ENCODE measurements around the gene RHCG. TPM values are rescaled to one million over a fixed set of nuclear protein-coding genes. Genes with fewer than 3 reads are reported as not detected.

The RHCG gene
- polyA plus RNA-seq, 1 of the 3 experiments (the other 2 are of a cell fraction), result not detected

- H3K27me3 ChIP-seq (ENCODE audit: insufficient read depth), result no peaks in the 10 kb centered on the region
- ChIA-PET CTCF (interaction anchor here (1.0 to 18.5 kb wide), 5 partner anchors 8 to 84 kb away, joined by 3 to 446 read pairs (median 51); no protein-coding TSS in a partner anchor), POLR2A (no interaction called here)
- no peak overlapping the region for H2AFZ ChIP-seq (ENCODE audit: low read depth)
- no peak for DNase-seq
- H3K9me2 ChIP-seq, result no peaks in the 10 kb centered on the region
- H3K4me3 ChIP-seq (ENCODE audit: low read depth in 2 of 2, low read length in 1 of 2), result no peak overlapping the region
- no peaks in the 10 kb centered on the region for H3K9me3 ChIP-seq
- no peak overlapping the region for H3K9ac ChIP-seq
- no peaks in the 10 kb centered on the region for H3K36me3 ChIP-seq (replicated peaks in 1 of 2; ENCODE audit: control insufficient read depth in 1 of 2, insufficient read depth in 2 of 2, low read length in 1 of 2)
- H4K20me1 ChIP-seq (ENCODE audit: insufficient read depth), result no peaks in the 10 kb centered on the region
- H3K27ac ChIP-seq (ENCODE audit: low read depth in 2 of 2, low read length in 1 of 2), result no peak overlapping the region
- 86% methylated on average over 9 of the region's 9 CpGs for WGBS (ENCODE audit: low lambda C conversion rate)
- no peaks in the 10 kb centered on the region for H3F3A ChIP-seq (replicated peaks; ENCODE audit: insufficient read depth)
- no peaks in the 10 kb centered on the region for H3K79me2 ChIP-seq (ENCODE audit: insufficient read depth)
- no peak overlapping the region for H3K4me2 ChIP-seq
- TF ChIP-seq ELF1 (IDR thresholded peaks at IDR 0.05) (no peak), TCF12 (IDR thresholded peaks at IDR 0.05) (no peak), YY1 (IDR thresholded peaks at IDR 0.05; ENCODE audit: low read depth) (no peak), PBX3 (IDR thresholded peaks at IDR 0.05) (no peak), IRF3 (IDR thresholded peaks at IDR 0.05; ENCODE audit: low read depth, low read length) (no peak), GATA2 (CRISPR knock-in tag; IDR thresholded peaks at IDR 0.05) (no peak), TEAD4 (IDR thresholded peaks at IDR 0.05; ENCODE audit: borderline replicate concordance, insufficient read depth) (no peak), NFIC (IDR thresholded peaks at IDR 0.05; ENCODE audit: borderline replicate concordance) (no peak), MXI1 (IDR thresholded peaks at IDR 0.05; ENCODE audit: low read depth, low read length) (no peak), TAF1 (IDR thresholded peaks at IDR 0.05; ENCODE audit: borderline replicate concordance, low read depth, low read length) (no peak), RFX5 (IDR thresholded peaks at IDR 0.05; ENCODE audit: low read length) (no peak), FOSL2 (IDR thresholded peaks at IDR 0.05; ENCODE audit: borderline replicate concordance, low read depth) (no peak)
- peaks cover 0 to 26% of the 10 kb centered on the region in 2 experiments; a peak in 1 of 4 replicates for H3K4me1 ChIP-seq (ENCODE audit: control insufficient read depth in 1 of 2, insufficient read depth in 2 of 2, low read depth in 1 of 2, low read length in 1 of 2)
Observed at GRCh38 chr15:89439764-89440163, 56.6 kb downstream of the RHCG start.

GRCh38 chr15:89436560-89437311 lies 59.6 kb downstream of the RHCG start:
- no peak overlapping the region for H3K4me3 ChIP-seq (ENCODE audit: low read depth in 2 of 2, low read length in 1 of 2)
- no peaks in the 10 kb centered on the region for H3K79me2 ChIP-seq (ENCODE audit: insufficient read depth)
- ChIA-PET POLR2A (no interaction called here), CTCF (interaction anchor here (1.0 to 18.5 kb wide), 6 partner anchors 10 to 81 kb away, joined by 3 to 446 read pairs (median 4); no protein-coding TSS in a partner anchor)
- WGBS (ENCODE audit: low lambda C conversion rate), result 49% methylated on average over 4 of the region's 7 CpGs
- no peaks in the 10 kb centered on the region for H3K36me3 ChIP-seq (replicated peaks in 1 of 2; ENCODE audit: control insufficient read depth in 1 of 2, insufficient read depth in 2 of 2, low read length in 1 of 2)
- no peaks in the 10 kb centered on the region for H4K20me1 ChIP-seq (ENCODE audit: insufficient read depth)
- H3K9me2 ChIP-seq, result no peaks in the 10 kb centered on the region
- no peaks in the 10 kb centered on the region for H3F3A ChIP-seq (replicated peaks; ENCODE audit: insufficient read depth)
- peaks cover 0 to 5% of the 10 kb centered on the region in 2 experiments; a peak in 1 of 4 replicates for H3K4me1 ChIP-seq (ENCODE audit: control insufficient read depth in 1 of 2, insufficient read depth in 2 of 2, low read depth in 1 of 2, low read length in 1 of 2)
- no peak overlapping the region for H3K9ac ChIP-seq
- H3K27me3 ChIP-seq (ENCODE audit: insufficient read depth), result no peaks in the 10 kb centered on the region
- H2AFZ ChIP-seq (ENCODE audit: low read depth), result no peak overlapping the region
- no peaks in the 10 kb centered on the region for H3K9me3 ChIP-seq
- TF ChIP-seq EZH2phosphoT487 (IDR thresholded peaks at IDR 0.05; ENCODE audit: borderline replicate concordance, low read depth) (no peak), RFX5 (IDR thresholded peaks at IDR 0.05; ENCODE audit: low read length) (no peak), SIN3A (IDR thresholded peaks at IDR 0.05; ENCODE audit: borderline replicate concordance, low read depth, low read length) (no peak), JUND (IDR thresholded peaks at IDR 0.05) (no peak), NFIC (IDR thresholded peaks at IDR 0.05; ENCODE audit: borderline replicate concordance) (no peak), POLR2AphosphoS5 (IDR thresholded peaks at IDR 0.05; ENCODE audit: low read depth, low read length) (no peak), RAD21 (IDR thresholded peaks at IDR 0.05; ENCODE audit: low read length) (no peak), ELF1 (IDR thresholded peaks at IDR 0.05) (no peak), IRF3 (IDR thresholded peaks at IDR 0.05; ENCODE audit: low read depth, low read length) (no peak), REST (IDR thresholded peaks at IDR 0.05; ENCODE audit: low read depth, low read length) (no peak), FOXM1 (IDR thresholded peaks at IDR 0.05; ENCODE audit: low read depth) (no peak)
- no peak overlapping the region for H3K4me2 ChIP-seq
- no peak overlapping the region for H3K27ac ChIP-seq (ENCODE audit: low read depth in 2 of 2, low read length in 1 of 2)
- no peak for DNase-seq

Measured in SK-N-SH (cell line).